HG03571 (cell line): ENCODE results near the gene AMOTL1.
"Not testable (repeated sequence)": the region's sequence is repeated elsewhere in the genome, so short reads cannot be mapped to it uniquely, and the experiment has no call there.

Experiments used
- ATAC-seq: cut with Tn5 transposase; IDR thresholded peaks from one replicate; pipeline ENCODE4 v1.9.1; 2021; ENCODE audit not compliant: unreplicated experiment

Gene AMOTL1

DNA sequence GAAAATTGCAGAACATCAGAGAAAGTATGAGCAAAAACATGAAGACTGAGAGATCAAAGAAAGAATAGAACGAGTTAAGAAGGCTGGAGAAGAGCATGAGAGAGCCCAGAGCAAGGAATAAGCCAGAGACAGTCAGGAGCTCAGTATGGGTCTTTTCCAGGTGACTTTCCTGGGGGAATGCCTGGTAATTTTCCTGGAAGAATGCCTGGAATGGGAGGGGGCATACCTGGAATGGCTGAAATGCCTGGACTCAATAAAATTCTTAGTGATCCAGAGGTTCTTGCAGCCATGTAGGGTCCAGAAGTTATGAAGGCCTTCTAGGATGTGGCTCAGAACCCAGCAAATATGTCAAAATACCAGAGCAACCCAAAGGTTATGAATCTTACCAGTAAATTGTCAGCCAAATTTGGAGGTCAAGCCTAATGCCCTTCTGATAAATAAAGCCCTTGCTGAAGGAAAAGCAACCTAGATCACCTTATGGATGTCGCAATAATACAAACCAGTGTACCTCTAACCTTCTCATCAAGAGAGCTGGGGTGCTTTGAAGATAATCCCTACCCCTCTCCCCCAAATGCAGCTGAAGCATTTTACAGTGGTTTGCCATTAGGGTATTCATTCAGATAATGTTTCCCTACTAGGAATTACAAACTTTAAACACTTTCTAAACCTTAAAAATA, 145.7 kb downstream of the AMOTL1 start:
- ATAC-seq: not testable (repeated sequence)

DNA sequence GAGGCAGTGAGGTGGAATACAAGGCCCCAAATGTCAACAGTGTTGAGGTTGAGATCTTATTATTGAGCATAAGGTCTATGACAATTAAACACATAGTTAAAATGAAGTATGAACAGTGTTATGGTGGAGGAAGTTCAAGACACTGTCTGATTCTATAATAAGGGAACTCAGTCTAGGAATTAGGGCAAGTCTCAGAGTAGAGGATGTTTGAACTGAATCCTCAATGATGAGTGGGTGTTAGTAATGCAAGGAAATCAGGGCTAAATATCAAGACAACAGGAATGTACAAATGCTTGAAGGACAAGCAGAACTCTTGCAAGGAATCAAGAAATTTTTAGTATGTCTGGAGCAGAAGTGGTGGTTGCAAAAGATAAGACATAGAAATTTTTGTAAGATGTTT, 152.2 kb downstream of the AMOTL1 start:
- no peak for ATAC-seq

DNA sequence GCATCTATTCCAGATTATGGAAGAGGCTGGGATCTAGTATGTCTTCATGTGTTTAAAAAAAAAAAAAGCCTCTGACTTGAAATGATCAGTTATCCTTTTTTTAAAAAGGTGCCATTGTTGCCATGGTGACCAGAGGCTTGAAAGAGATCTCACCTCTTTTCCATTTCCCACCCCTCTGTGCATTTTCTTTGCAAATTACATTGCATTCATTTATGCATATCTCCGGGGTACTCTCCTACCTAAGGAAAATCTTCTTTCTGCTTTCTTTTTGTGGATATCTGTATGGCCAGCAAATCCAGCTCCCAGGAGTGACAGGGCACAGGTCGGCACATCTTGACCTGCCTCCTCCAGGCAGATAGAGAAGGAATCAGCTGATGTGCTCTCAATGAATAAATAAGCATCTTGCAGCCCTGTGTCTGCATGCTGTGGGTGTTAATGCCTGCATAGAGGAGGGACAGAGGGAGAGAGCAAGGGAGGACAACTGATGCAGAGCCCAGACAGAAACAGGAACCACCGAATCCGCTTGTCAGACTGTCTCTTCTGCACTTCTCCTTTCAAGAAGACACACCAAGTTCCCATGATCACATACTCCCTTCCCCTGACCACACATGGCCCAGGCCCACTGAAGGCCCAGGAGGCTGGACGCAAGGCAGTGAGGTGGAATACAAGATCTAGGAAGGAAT, 154.3 kb downstream of the AMOTL1 start:
- no peak for ATAC-seq

DNA sequence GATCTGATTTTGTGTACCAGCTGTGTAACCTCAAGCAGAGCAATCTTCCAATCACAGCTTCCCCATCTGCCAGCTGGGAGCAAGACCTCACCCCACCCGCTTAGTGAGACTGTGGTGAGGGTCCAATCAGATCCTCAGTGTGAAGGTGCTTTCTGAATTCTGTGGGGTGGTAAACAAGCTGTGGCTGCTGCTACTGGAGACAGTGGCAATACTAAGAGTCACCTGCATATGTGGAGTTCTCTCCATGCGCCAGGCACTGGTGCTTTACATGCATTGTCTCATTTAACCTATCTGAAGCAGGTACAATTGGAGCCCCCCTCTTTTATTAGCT, 154.8 kb downstream of the AMOTL1 start:
- ATAC-seq: no peak

DNA sequence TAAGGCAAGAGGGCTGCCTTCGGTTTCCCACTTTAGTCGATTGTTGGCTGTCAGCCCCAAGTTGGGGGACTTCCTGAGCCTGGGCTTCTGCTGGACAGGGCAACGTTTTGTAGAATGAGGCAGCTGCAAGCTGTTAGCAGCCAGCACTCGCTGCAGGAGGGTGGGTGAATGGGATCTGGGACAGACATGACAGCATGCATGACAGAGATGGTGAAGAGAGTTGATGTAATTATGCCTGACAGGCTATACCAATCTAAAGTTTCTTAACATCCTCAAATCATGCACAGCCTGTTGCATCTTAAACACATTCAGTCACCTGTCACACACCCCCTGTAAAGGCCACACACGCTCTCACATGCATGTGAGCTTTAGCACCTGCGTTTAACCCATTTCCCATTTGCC, 156.0 kb downstream of the AMOTL1 start:
- no peak for ATAC-seq

DNA sequence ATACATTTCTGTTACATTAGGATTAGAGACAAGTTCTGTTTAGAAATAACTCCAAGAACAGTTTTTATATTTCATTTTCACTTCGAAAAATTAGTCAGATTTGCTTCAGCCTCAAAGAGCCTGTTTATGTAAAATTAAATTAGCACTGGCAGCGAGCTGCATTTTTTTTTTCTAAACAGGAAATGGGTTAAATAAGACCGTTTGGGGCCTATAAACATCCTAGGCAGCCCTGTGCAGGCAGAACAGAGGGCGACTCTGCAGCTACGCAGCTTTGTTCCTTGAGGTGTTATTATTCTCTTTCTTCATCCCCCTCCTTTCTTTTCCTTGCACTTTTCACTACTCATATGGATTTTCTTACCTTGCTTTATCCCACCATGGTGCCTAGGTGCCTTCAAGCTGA, 156.5 kb downstream of the AMOTL1 start:
- ATAC-seq: no peak

DNA sequence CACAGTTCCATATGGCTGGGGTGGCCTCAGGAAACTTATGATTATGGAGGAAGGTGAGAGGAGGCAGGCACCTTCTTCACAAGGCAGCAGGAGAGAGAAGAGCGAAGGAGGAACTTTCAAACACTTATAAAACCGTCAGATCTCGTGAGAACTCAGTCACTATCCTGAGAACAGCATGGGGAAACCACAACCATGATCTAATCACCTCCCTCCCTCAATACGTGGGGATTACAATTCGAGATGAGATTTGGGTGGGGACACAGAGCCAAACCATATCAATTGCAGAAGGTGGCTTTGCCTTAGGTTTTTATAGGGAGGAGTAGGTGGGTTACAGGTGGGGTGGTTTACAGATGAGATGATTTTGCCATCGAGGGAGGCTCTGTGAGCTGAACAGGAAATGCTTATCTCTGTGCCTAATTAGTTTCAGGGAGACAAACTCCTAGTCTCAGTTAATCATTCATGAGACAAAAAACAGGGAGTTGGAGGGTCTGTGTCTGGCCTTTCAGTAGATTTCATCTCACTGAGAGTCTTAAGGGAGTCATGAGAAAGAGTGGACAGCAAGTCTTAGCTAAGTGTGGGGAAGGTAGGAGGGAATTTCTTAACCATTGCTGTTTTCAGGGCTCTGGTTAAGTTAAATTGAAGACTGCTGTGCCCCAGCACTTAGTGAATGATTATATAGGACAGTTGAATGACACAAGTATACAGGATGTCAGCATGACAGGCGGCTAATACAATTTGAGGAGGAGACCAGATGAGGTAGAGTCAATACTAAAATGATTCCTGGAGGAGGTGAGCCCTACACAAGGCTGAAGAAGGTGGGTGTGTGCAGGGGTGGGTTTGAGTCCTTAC, 157.5 kb downstream of the AMOTL1 start:
- peak; percentile 78 for ATAC-seq

DNA sequence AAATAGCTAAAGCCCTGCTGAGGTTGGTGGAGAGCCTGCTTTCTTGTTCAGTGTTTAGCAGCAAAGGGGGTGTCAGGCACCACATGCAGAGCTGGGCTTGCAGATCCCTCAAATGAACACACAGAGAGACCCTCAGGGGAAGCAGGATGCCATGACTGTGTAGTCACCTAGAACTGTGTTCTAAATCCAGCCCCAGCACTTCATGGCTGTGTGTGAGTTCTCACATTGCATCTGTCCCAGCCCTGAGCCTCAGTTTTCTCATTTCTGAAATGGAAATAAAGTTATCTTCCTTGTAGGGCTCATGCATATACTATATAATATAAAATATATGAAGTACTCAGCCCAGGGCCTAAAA, 158.1 kb downstream of the AMOTL1 start:
- peak; percentile 23 for ATAC-seq
